Thyroid gland (tissue), 4 donors: ENCODE measurements around the gene SPNS1.
"Not testable (repeated sequence)": the region's sequence is repeated elsewhere in the genome, so short reads cannot be mapped to it uniquely, and the experiment has no call there.

Experiments
- POLR2A ChIP-seq, 2 donors: fragments of 450-650 bp; IDR thresholded peaks; one replicate each; pipeline ENCODE4 v1.6.1; 2017; ENCODE audit warnings: antibody characterized with exemption in 2 of 2, mild to moderate bottlenecking in 2 of 2, moderate library complexity in 1 of 2
- TF ChIP-seq, protein P1 (sequence below), 6 experiments: fragments of 200-600 bp in 3 of 6; fragments of 450-650 bp in 3 of 6; sonication (generic) in 3 of 6; IDR thresholded peaks; one replicate each; pipeline ENCODE4 v1.5.1; 2016 to 2019; ENCODE audit warnings: antibody characterized with exemption in 6 of 6, mild to moderate bottlenecking in 2 of 6, inconsistent platforms in 1 of 6, moderate library complexity in 1 of 6

GRCh38 chr16:28980330-28980729, 5.8 kb downstream of the SPNS1 start:
- TF ChIP-seq, protein P1, sequence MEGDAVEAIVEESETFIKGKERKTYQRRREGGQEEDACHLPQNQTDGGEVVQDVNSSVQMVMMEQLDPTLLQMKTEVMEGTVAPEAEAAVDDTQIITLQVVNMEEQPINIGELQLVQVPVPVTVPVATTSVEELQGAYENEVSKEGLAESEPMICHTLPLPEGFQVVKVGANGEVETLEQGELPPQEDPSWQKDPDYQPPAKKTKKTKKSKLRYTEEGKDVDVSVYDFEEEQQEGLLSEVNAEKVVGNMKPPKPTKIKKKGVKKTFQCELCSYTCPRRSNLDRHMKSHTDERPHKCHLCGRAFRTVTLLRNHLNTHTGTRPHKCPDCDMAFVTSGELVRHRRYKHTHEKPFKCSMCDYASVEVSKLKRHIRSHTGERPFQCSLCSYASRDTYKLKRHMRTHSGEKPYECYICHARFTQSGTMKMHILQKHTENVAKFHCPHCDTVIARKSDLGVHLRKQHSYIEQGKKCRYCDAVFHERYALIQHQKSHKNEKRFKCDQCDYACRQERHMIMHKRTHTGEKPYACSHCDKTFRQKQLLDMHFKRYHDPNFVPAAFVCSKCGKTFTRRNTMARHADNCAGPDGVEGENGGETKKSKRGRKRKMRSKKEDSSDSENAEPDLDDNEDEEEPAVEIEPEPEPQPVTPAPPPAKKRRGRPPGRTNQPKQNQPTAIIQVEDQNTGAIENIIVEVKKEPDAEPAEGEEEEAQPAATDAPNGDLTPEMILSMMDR (IDR thresholded peaks at IDR 0.05), result not testable (repeated sequence)
- not testable (repeated sequence) for TF ChIP-seq POLR2A (IDR thresholded peaks at IDR 0.05)
